ENCODE measurements around the gene MYO1B.

Gene MYO1B

GRCh38 chr2:191328150-191328809, 83.1 kb downstream of the MYO1B start:
- no peak for TF ChIP-seq CTCF (conservative IDR thresholded peaks at IDR 0.05; ENCODE audit: control insufficient read depth, insufficient read depth, low read depth, low read length)
- no peak for DNase-seq (ENCODE audit: low read depth)
- H3K4me3 ChIP-seq (ENCODE audit: control insufficient read depth, low read depth, low read length), result no peak overlapping the region

GRCh38 chr2:191329841-191330240, 84.6 kb downstream of the MYO1B start:
- no peak for TF ChIP-seq CTCF (conservative IDR thresholded peaks at IDR 0.05; ENCODE audit: control insufficient read depth, insufficient read depth, low read depth, low read length)
- no peak for DNase-seq (ENCODE audit: low read depth)
- H3K4me3 ChIP-seq (ENCODE audit: control insufficient read depth, low read depth, low read length), result no peak overlapping the region

- no peak for TF ChIP-seq CTCF (conservative IDR thresholded peaks at IDR 0.05; ENCODE audit: control insufficient read depth, insufficient read depth, low read depth, low read length)
- DNase-seq (ENCODE audit: low read depth), result peak; percentile 97
- H3K4me3 ChIP-seq (ENCODE audit: control insufficient read depth, low read depth, low read length), result no peak overlapping the region
Observed at GRCh38 chr2:191333911-191334357, 88.7 kb downstream of the MYO1B start.

- no peak overlapping the region for H3K4me3 ChIP-seq (ENCODE audit: control insufficient read depth, low read depth, low read length)
Observed at GRCh38 chr2:191335875-191336464, 90.8 kb downstream of the MYO1B start.

GRCh38 chr2:191341436-191341835, 96.2 kb downstream of the MYO1B start:
- no peak for TF ChIP-seq CTCF (conservative IDR thresholded peaks at IDR 0.05; ENCODE audit: control insufficient read depth, insufficient read depth, low read depth, low read length)
- DNase-seq (ENCODE audit: low read depth), result no peak
- no peak overlapping the region for H3K4me3 ChIP-seq (ENCODE audit: control insufficient read depth, low read depth, low read length)

More at GRCh38 chr2:191335875-191336464, 90.8 kb downstream of the MYO1B start:
- no peak for DNase-seq (ENCODE audit: low read depth)
- TF ChIP-seq CTCF (conservative IDR thresholded peaks at IDR 0.05; ENCODE audit: control insufficient read depth, insufficient read depth, low read depth, low read length), result no peak

GRCh38 chr2:191343796-191344338, 98.7 kb downstream of the MYO1B start:
- no peak overlapping the region for H3K4me3 ChIP-seq (ENCODE audit: control insufficient read depth, low read depth, low read length)
- no peak for TF ChIP-seq CTCF (conservative IDR thresholded peaks at IDR 0.05; ENCODE audit: control insufficient read depth, insufficient read depth, low read depth, low read length)
- no peak for DNase-seq (ENCODE audit: low read depth)
